GM21529 (cell line): ENCODE measurements around the gene GRM4.
"Not testable (repeated sequence)": the region's sequence is repeated elsewhere in the genome, so short reads cannot be mapped to it uniquely, and the experiment has no call there.

ENCODE experiments used
- ATAC-seq: cut with Tn5 transposase; IDR thresholded peaks from one replicate; pipeline ENCODE4 v1.9.1; 2021; ENCODE audit not compliant: unreplicated experiment

GRM4 gene

GRCh38 chr6:34027445-34027936 is 118.4 kb downstream of the GRM4 start:
- no peak for ATAC-seq

GRCh38 chr6:34025861-34026260 is 120.0 kb downstream of the GRM4 start:
- ATAC-seq, result no peak

- ATAC-seq, result no peak
These were observed 120.6 kb downstream of the GRM4 start for GRCh38 chr6:34025112-34025807.

GRCh38 chr6:34022873-34023255 is 123.0 kb downstream of the GRM4 start:
- no peak for ATAC-seq

GRCh38 chr6:34022250-34022872 is 123.5 kb downstream of the GRM4 start:
- no peak for ATAC-seq

GRCh38 chr6:34021554-34022190 is 124.2 kb downstream of the GRM4 start:
- ATAC-seq, result no peak

- ATAC-seq, result no peak
These were observed 124.9 kb downstream of the GRM4 start for GRCh38 chr6:34020807-34021553.

GRCh38 chr6:34020278-34020677 is 125.6 kb downstream of the GRM4 start:
- ATAC-seq, result no peak

- ATAC-seq, result no peak
These were observed 126.8 kb downstream of the GRM4 start for GRCh38 chr6:34018961-34019606.

GRCh38 chr6:34018026-34018425 is 127.9 kb downstream of the GRM4 start:
- ATAC-seq, result no peak

- no peak for ATAC-seq
These were observed 128.6 kb downstream of the GRM4 start for GRCh38 chr6:34017106-34017805.

- not testable (repeated sequence) for ATAC-seq
These were observed 129.3 kb downstream of the GRM4 start for GRCh38 chr6:34016573-34016972.

GRCh38 chr6:34015586-34015985 is 130.3 kb downstream of the GRM4 start:
- ATAC-seq, result no peak

GRCh38 chr6:34011264-34011663 is 134.6 kb downstream of the GRM4 start:
- no peak for ATAC-seq

- no peak for ATAC-seq
These were observed 139.9 kb downstream of the GRM4 start for GRCh38 chr6:34005901-34006531.

- no peak for ATAC-seq
These were observed 141.2 kb downstream of the GRM4 start for GRCh38 chr6:34004706-34005105.

- no peak for ATAC-seq
These were observed 141.9 kb downstream of the GRM4 start for GRCh38 chr6:34003962-34004361.

- no peak for ATAC-seq
These were observed 143.9 kb downstream of the GRM4 start for GRCh38 chr6:34001706-34002621.

- ATAC-seq, result no peak
These were observed 145.6 kb downstream of the GRM4 start for GRCh38 chr6:34000281-34000680.
